DOHH2 (cell line): Measurements from ENCODE around the gene GRK1.

ENCODE experiments used
- H3F3A ChIP-seq: fragments of 200-600 bp; sonication (generic), shearing (Covaris generic); 2 replicates; pipeline ENCODE4 v1.6.0; 2016; ENCODE audit warnings: antibody characterized with exemption, mild to moderate bottlenecking; ENCODE audit not compliant: control insufficient read depth, insufficient read depth
- H3K27ac ChIP-seq: fragments of 200-600 bp; sonication (generic); 2 replicates; pipeline ENCODE4 v1.5.1; 2014; ENCODE audit warnings: low read depth, mild to moderate bottlenecking, low read length, moderate library complexity
- H3K27me3 ChIP-seq: fragments of 200-600 bp; sonication (generic); 2 replicates; pipeline ENCODE4 v1.6.1; 2014; ENCODE audit warnings: mild to moderate bottlenecking, low read length, mixed read lengths; ENCODE audit not compliant: control insufficient read depth
- H3K36me3 ChIP-seq: fragments of 200-600 bp; sonication (generic); 2 replicates; pipeline ENCODE4 v1.6.1; 2014; ENCODE audit warnings: mild to moderate bottlenecking, low read length, moderate library complexity, mixed read lengths; ENCODE audit not compliant: control insufficient read depth
- H3K4me1 ChIP-seq: fragments of 200-600 bp; sonication (generic); 2 replicates; pipeline ENCODE4 v1.6.1; 2014; ENCODE audit warnings: mild to moderate bottlenecking, low read length, mixed read lengths; ENCODE audit not compliant: control insufficient read depth
- H3K4me2 ChIP-seq: fragments of 200-600 bp; sonication (generic); 2 replicates; pipeline ENCODE4 v1.6.0; 2014; ENCODE audit warnings: mild to moderate bottlenecking, low read length, moderate library complexity
- H3K4me3 ChIP-seq: fragments of 200-600 bp; sonication (generic); 2 replicates; pipeline ENCODE4 v1.5.1; 2014; ENCODE audit warnings: mild to moderate bottlenecking, low read length, mixed read lengths
- H3K79me2 ChIP-seq: fragments of 200-600 bp; sonication (generic); 2 replicates; pipeline ENCODE4 v1.6.1; 2014; ENCODE audit warnings: mild to moderate bottlenecking, low read length, mixed read lengths; ENCODE audit not compliant: control insufficient read depth
- H3K9me2 ChIP-seq: fragments of 200-600 bp; sonication (generic); replicated peaks from 2 replicates; pipeline ENCODE4 v1.6.1; 2014; ENCODE audit warnings: mild to moderate bottlenecking, low read length, mixed read lengths; ENCODE audit not compliant: control insufficient read depth
- H3K9me3 ChIP-seq: fragments of 200-600 bp; sonication (generic); 2 replicates; pipeline ENCODE4 v1.6.1; 2014; ENCODE audit warnings: antibody characterized with exemption, low read length, mixed read lengths; ENCODE audit not compliant: control insufficient read depth, insufficient read depth
- H4K20me1 ChIP-seq: fragments of 200-600 bp; sonication (generic); 2 replicates; pipeline ENCODE4 v1.6.0; 2014; ENCODE audit warnings: low read depth, mild to moderate bottlenecking, antibody characterized with exemption, low read length, moderate library complexity; ENCODE audit not compliant: control insufficient read depth, insufficient read depth
- EZH2phosphoT487 ChIP-seq: fragments of 200-600 bp; sonication (generic); IDR thresholded peaks from 2 replicates; pipeline ENCODE4 v1.6.1; 2017; ENCODE audit warnings: borderline replicate concordance, mild to moderate bottlenecking, antibody characterized with exemption, low read length, moderate library complexity, mixed read lengths
- TF ChIP-seq, protein P1 (sequence below): fragments of 200-600 bp; sonication (generic); IDR thresholded peaks from one replicate; pipeline ENCODE4 v1.5.1; 2014; ENCODE audit warnings: antibody characterized with exemption, mild to moderate bottlenecking, low read depth, low read length; ENCODE audit not compliant: poor library complexity, severe bottlenecking

Gene GRK1

GRCh38 chr13:113652404-113653263 is 14.4 kb upstream of the GRK1 start:
- TF ChIP-seq, protein P1, sequence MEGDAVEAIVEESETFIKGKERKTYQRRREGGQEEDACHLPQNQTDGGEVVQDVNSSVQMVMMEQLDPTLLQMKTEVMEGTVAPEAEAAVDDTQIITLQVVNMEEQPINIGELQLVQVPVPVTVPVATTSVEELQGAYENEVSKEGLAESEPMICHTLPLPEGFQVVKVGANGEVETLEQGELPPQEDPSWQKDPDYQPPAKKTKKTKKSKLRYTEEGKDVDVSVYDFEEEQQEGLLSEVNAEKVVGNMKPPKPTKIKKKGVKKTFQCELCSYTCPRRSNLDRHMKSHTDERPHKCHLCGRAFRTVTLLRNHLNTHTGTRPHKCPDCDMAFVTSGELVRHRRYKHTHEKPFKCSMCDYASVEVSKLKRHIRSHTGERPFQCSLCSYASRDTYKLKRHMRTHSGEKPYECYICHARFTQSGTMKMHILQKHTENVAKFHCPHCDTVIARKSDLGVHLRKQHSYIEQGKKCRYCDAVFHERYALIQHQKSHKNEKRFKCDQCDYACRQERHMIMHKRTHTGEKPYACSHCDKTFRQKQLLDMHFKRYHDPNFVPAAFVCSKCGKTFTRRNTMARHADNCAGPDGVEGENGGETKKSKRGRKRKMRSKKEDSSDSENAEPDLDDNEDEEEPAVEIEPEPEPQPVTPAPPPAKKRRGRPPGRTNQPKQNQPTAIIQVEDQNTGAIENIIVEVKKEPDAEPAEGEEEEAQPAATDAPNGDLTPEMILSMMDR = no peak
- no peak for TF ChIP-seq EZH2phosphoT487
- Histone ChIP-seq H4K20me1 (no peaks in the 10 kb centered on the region), H3K27me3 (no peaks in the 10 kb centered on the region), H3K9me3 (no peaks in the 10 kb centered on the region), H3K4me1 (no peaks in the 10 kb centered on the region), H3K79me2 (no peaks in the 10 kb centered on the region), H3K9me2 (no peaks in the 10 kb centered on the region), H3K4me3 (no peak overlapping the region), H3F3A (no peaks in the 10 kb centered on the region), H3K36me3 (no peaks in the 10 kb centered on the region), H3K27ac (no peak overlapping the region), H3K4me2 (no peak overlapping the region)

GRCh38 chr13:113653264-113654174 is 13.5 kb upstream of the GRK1 start:
- no peaks in the 10 kb centered on the region for H3K79me2 ChIP-seq
- H3K27ac ChIP-seq = no peak overlapping the region
- H3K4me3 ChIP-seq = no peak overlapping the region
- H3K4me2 ChIP-seq = no peak overlapping the region
- TF ChIP-seq EZH2phosphoT487 = no peak
- TF ChIP-seq, protein P1 = no peak
- no peaks in the 10 kb centered on the region for H3K36me3 ChIP-seq
- H3K4me1 ChIP-seq = no peaks in the 10 kb centered on the region
- H3K27me3 ChIP-seq = no peaks in the 10 kb centered on the region
- no peaks in the 10 kb centered on the region for H3F3A ChIP-seq
- H3K9me3 ChIP-seq = no peaks in the 10 kb centered on the region
- H3K9me2 ChIP-seq = no peaks in the 10 kb centered on the region
- no peaks in the 10 kb centered on the region for H4K20me1 ChIP-seq

DNA sequence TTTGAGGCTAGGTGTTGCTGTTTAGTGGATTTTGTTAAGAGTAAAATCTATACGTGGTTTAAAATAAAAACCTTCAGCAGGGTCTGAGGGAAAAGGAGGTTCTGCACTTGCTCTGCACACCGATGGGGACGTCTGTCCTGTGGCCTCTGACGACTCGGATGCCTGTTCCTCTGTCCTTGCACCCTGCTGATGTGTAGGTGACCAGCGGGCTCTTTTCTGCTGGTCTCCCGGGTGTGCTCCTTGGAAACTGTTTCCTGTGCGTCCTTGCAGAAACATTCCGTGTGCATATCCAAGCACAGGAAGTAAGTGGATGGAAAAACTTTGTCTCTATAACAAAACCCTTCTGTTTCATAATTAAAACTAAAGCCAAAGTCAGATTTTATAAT is 12.9 kb upstream of the GRK1 start:
- Histone ChIP-seq H3K36me3 (no peaks in the 10 kb centered on the region), H3K4me1 (no peaks in the 10 kb centered on the region), H3K4me2 (no peak overlapping the region), H3K79me2 (no peaks in the 10 kb centered on the region), H3K27ac (no peak overlapping the region), H3F3A (no peaks in the 10 kb centered on the region), H3K27me3 (no peaks in the 10 kb centered on the region), H3K9me3 (no peaks in the 10 kb centered on the region), H4K20me1 (no peaks in the 10 kb centered on the region), H3K9me2 (no peaks in the 10 kb centered on the region), H3K4me3 (no peak overlapping the region)
- TF ChIP-seq, protein P1 = no peak
- TF ChIP-seq EZH2phosphoT487 = no peak
